ENCODE results near the gene CDK2AP2. TPM values are rescaled to one million over a fixed set of nuclear protein-coding genes. Genes with fewer than 3 reads are reported as not detected.
A peak's percentile ranks its signal among the peaks of the same experiment; 100 is the strongest.
"Not testable (repeated sequence)": the region's sequence is repeated elsewhere in the genome, so short reads cannot be mapped to it uniquely, and the experiment has no call there.

The CDK2AP2 gene
- total RNA-seq, 1 experiment from 2014 or later, result 99.2 TPM

GRCh38 chr11:67523556-67524479, 15.9 kb upstream of the CDK2AP2 start:
- DNase-seq (ENCODE audit: low spot score), result no peak

- DNase-seq (ENCODE audit: low spot score), result no peak
Observed at GRCh38 chr11:67522844-67523555, 15.0 kb upstream of the CDK2AP2 start, which contains the start of gene CABP2. CABP2 (minus strand) TSS chr11:67523446; CDS start chr11:67523326, 120 bp downstream.

GRCh38 chr11:67522338-67522737, 14.4 kb upstream of the CDK2AP2 start:
- no peak for DNase-seq (ENCODE audit: low spot score)

GRCh38 chr11:67521924-67522323, 14.0 kb upstream of the CDK2AP2 start:
- DNase-seq (ENCODE audit: low spot score), result no peak

- no peak for DNase-seq (ENCODE audit: low spot score)
Observed at GRCh38 chr11:67520856-67521824, 13.2 kb upstream of the CDK2AP2 start.

- no peak for DNase-seq (ENCODE audit: low spot score)
Observed at GRCh38 chr11:67519726-67520125, 11.8 kb upstream of the CDK2AP2 start.

- no peak for DNase-seq (ENCODE audit: low spot score)
Observed at GRCh38 chr11:67517784-67518552, 10.0 kb upstream of the CDK2AP2 start.

- no peak for DNase-seq (ENCODE audit: low spot score)
Observed at GRCh38 chr11:67516806-67517205, 8.8 kb upstream of the CDK2AP2 start.

- DNase-seq (ENCODE audit: low spot score), result no peak
Observed at GRCh38 chr11:67514116-67514515, 6.2 kb upstream of the CDK2AP2 start.

GRCh38 chr11:67511558-67511957, 3.6 kb upstream of the CDK2AP2 start:
- not testable (repeated sequence) for DNase-seq (ENCODE audit: low spot score)

GRCh38 chr11:67510023-67510345, 2.0 kb upstream of the CDK2AP2 start:
- no peak for DNase-seq (ENCODE audit: low spot score)

- DNase-seq (ENCODE audit: low spot score), result peak; percentile 99
Observed at GRCh38 chr11:67508486-67509121, 642 bp upstream of the CDK2AP2 start.

GRCh38 chr11:67507242-67507863, 609 bp downstream of the CDK2AP2 start:
- peak; percentile 83 for DNase-seq (ENCODE audit: low spot score)

- no peak for DNase-seq (ENCODE audit: low spot score)
Observed at GRCh38 chr11:67506426-67507051, 1.4 kb downstream of the CDK2AP2 start.

GRCh38 chr11:67505605-67506396, 2.2 kb downstream of the CDK2AP2 start:
- peak; percentile 99 for DNase-seq (ENCODE audit: low spot score)

- peak; percentile 39 for DNase-seq (ENCODE audit: low spot score)
Observed at GRCh38 chr11:67504950-67505581, 2.9 kb downstream of the CDK2AP2 start, which contains the start of gene PITPNM1. PITPNM1 (minus strand) TSS chr11:67505363; CDS start chr11:67504180, 1,183 bp downstream.

GRCh38 chr11:67504005-67504949, 3.7 kb downstream of the CDK2AP2 start:
- DNase-seq (ENCODE audit: low spot score), result peak; percentile 21

Measured in HT-29 (cell line).